ENCODE measurements around the gene PGAP6. TPM values are rescaled to one million over a fixed set of nuclear protein-coding genes. Genes with fewer than 3 reads are reported as not detected.
"Not testable (repeated sequence)": the region's sequence is repeated elsewhere in the genome, so short reads cannot be mapped to it uniquely, and the experiment has no call there.

Gene PGAP6
- total and polyA plus RNA-seq, 12 donors, result 18.2 to 66.7 (median 42.3) TPM

GRCh38 chr16:424623-425081 lies 42.9 kb upstream of the PGAP6 start:
- Histone ChIP-seq H3K4me1 (replicated peaks in 1 of 2) (peaks cover 24 to 45% of the 10 kb centered on the region in 2 donors), H3K36me3 (replicated peaks in 1 of 2) (no peaks in the 10 kb centered on the region), H3K27me3 (no peaks in the 10 kb centered on the region), H3K27ac (peak overlapping the region; percentile 46 to 94 (median 93)), H3K9me3 (replicated peaks in 1 of 3) (no peaks in the 10 kb centered on the region), H3K4me3 (peak overlapping the region in 3 of 4 donors; percentile 35 to 76 (median 40))
- DNase-seq, result peak; percentile 46 to 72 (median 61)
- TF ChIP-seq CTCF (IDR thresholded peaks at IDR 0.05) (no peak), POLR2A (IDR thresholded peaks at IDR 0.05) (no peak)
- 7 to 22% (median 14%) methylated on average over 2 to 31 of the region's 31 CpGs for WGBS, 4 donors
- intact Hi-C loops (cut with DNase I), result no loop called here

DNA sequence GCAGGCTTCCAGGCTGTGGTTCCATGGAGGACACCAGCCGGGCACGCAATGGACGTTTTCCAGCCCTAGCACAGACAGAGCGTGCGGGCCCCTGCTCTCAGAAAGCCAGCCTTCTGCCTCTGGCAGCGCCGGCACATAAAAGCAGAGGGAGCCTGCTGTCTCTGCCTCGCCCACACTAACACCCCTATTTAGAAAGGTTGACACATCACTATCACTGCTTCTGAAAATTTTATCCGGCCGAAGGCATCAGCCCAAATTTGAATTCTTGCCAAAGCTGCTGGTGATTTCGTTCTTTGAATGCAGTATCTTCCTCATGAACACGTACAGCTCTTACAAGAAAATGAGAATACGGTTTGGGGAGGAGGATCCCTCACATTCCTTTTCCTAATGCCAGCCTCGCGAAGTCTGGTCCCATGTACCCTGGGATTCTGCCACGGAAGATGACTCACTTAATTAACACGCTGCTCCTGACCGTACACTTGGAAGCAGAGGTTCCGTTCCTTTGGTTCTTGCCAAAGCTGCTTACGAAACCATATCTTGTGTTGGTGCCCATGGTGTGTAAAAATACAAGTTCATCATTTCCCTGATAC lies 42.4 kb upstream of the PGAP6 start:
- Histone ChIP-seq H3K4me1 (replicated peaks in 1 of 2) (peaks cover 24 to 40% of the 10 kb centered on the region in 2 donors), H3K4me3 (no peak overlapping the region), H3K9me3 (replicated peaks in 1 of 3) (no peaks in the 10 kb centered on the region), H3K27ac (peak overlapping the region in 4 of 5 donors; percentile 74 to 94 (median 93)), H3K27me3 (no peaks in the 10 kb centered on the region), H3K36me3 (replicated peaks in 1 of 2) (no peaks in the 10 kb centered on the region)
- TF ChIP-seq CTCF (IDR thresholded peaks at IDR 0.05) (no peak), POLR2A (IDR thresholded peaks at IDR 0.05) (peak in 1 of 2 donors; percentile 65)
- 22 to 47% (median 43%) methylated on average over 16 to 20 of the region's 20 CpGs for WGBS, 4 donors
- intact Hi-C loops (cut with DNase I), result no loop called here
- DNase-seq, result peak; percentile 66 to 91 (median 90)

GRCh38 chr16:422179-422578 lies 40.4 kb upstream of the PGAP6 start:
- H3K27ac ChIP-seq; H3K27me3 ChIP-seq; H3K9me3 ChIP-seq (replicated peaks in 1 of 3); intact Hi-C loops (cut with DNase I); H3K36me3 ChIP-seq (replicated peaks in 1 of 2); DNase-seq; H3K4me3 ChIP-seq: not testable (repeated sequence)
- peaks cover 21 to 24% of the 10 kb centered on the region in 2 donors for H3K4me1 ChIP-seq (replicated peaks in 1 of 2)
- 88 to 93% (median 90%) methylated on average over 13 of the region's 13 CpGs for WGBS, 4 donors

GRCh38 chr16:415170-415498 lies 33.4 kb upstream of the PGAP6 start:
- H3K4me1 ChIP-seq (replicated peaks in 1 of 2); DNase-seq; H3K9me3 ChIP-seq (replicated peaks in 1 of 3); H3K27ac ChIP-seq; H3K27me3 ChIP-seq; intact Hi-C loops (cut with DNase I); H3K36me3 ChIP-seq (replicated peaks in 1 of 2); H3K4me3 ChIP-seq: not testable (repeated sequence)
- WGBS, 4 donors, result 93 to 96% (median 94%) methylated on average over 3 of the region's 3 CpGs

GRCh38 chr16:414395-415169 lies 32.8 kb upstream of the PGAP6 start:
- Histone ChIP-seq H3K4me3 (no peak overlapping the region), H3K27me3 (no peaks in the 10 kb centered on the region), H3K27ac (no peak overlapping the region), H3K9me3 (replicated peaks in 1 of 3) (no peaks in the 10 kb centered on the region), H3K36me3 (replicated peaks in 1 of 2) (no peaks in the 10 kb centered on the region), H3K4me1 (replicated peaks in 1 of 2) (peaks cover 0 to 8% of the 10 kb centered on the region in 2 donors)
- no peak for DNase-seq
- 84 to 94% (median 91%) methylated on average over 13 to 21 of the region's 21 CpGs for WGBS, 4 donors
- intact Hi-C loops (cut with DNase I), result no loop called here
- no peak for TF ChIP-seq CTCF (IDR thresholded peaks at IDR 0.05)
- no peak for TF ChIP-seq POLR2A (IDR thresholded peaks at IDR 0.05)

Data from adrenal gland (tissue), 12 donors.